Right renal pelvis (tissue), 4 donors: ENCODE measurements around the gene PLCH1. TPM values are rescaled to one million over a fixed set of nuclear protein-coding genes. Genes with fewer than 3 reads are reported as not detected.

Source experiments
- DNase-seq, 4 donors: peaks; one replicate each; pipeline ENCODE4 v3.0.0-alpha.2; 2013; ENCODE audit warnings: low read depth in 4 of 4, low spot score in 3 of 4, missing footprints in 1 of 4
- polyA plus RNA-seq, 4 donors: library from polyadenylated mRNA; unstranded; fragments of 120-200 nt; gene quantifications; one replicate each; pipeline ENCODE4 v1.2.1, GENCODE V29; 2013; ENCODE audit not compliant: insufficient read length in 4 of 4

Gene PLCH1
- polyA plus RNA-seq, 4 donors: 10.1 to 10.5 (median 10.3) TPM

DNA sequence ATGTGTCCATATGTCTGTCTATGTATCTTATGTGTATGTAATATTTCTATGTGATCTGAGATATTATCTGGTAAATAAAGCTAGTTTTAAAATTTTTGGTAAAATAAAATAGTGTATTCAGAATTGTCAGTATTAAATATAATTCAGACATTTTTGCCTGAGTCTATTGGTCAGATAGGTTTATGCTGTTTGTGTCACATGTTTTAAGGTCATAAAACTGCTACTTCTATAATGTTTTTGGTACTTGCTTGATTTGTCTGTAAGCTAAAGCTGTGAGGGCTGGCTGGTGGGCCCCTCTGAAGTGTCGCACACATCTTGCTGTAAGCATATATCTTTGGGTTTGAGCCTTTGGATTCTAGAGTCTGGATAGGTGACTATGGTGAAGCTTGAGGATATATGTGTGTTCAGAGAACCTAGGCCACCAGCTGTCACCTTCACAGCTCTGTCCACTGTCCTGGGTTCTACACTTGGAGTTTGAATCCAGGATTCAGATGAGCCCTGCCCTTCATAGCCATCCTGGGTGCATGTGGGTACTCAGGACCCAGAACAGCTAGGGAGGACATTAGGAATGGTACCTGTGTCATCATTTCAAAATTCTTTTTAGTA is 379.6 kb downstream of the PLCH1 start:
- no peak for DNase-seq

DNA sequence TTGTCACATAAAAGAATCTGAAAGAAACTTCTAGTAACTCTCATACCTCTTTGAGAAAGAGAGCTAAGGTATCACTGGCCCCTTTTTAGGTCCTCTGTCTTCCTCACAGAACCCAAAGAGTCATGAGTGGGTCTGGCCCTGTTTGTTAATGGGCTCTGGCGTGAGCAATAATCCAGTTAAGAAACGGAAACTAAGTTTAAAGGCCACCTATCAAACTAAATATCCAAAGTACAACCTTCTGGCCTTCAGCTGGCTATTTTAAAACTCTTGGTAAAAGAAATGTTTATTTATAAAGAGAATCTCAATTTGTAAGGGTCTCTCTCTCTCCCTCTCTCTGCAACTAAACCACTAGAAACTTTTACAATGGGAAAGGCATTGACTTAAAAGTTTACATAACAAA is 380.4 kb downstream of the PLCH1 start:
- no peak for DNase-seq

DNA sequence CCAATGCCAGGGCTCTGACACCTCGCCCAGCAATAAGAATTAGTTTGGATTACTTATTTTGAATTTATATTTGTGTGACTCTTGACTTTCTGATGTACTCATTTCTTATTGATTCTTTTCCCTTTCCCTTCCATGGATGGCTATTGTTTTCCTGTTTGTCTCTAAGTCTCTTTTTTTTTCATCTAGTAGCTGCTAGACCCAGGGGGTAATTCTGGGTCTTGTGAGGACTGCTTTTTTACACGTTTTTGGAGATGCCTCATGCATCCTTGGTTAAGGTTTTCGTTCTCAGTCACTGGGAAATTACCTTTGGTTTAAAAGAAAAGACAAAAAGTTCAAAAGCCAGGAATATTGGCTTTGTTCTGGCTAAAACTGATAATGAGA is 381.2 kb downstream of the PLCH1 start:
- DNase-seq: no peak

DNA sequence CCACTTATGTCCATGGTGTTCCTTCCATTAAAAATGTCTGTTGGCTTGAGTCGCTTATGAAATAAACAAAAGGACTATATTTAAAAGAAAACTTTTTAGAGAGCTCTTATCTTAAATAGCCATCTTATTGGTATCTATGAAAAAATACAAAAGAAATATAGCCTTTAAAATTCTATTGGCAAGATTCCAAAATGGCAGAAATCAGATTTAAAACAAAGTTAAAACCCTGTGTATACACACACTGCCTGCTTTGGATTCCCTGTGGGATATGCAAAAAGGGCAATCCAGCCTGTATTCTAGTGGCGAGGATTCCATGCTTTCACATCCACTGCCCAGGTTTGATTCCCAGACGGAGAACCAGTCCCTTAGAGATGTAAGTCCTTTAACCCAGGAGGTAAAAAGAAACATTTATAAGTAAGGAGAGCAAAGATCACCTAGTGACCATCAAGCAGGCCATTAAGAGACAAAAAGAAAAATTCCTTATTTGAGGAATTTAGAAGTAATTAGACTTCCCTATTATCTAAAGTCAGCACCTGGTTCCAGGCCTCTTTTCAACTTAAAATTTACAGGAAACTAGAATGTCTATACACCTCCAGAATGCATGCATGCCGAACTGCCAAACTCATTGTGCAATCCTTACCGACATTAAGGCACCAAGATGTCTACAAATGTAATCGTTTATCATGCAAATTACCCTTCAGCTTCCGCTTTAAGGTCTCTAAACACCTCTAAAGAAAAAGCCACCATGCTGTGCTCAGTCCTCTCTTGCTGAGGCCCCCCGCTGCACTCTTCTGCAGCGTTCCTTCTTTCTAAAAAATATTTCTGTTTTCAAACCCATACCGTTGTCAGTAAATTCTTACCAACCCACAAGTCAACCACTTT is 381.8 kb downstream of the PLCH1 start:
- no peak for DNase-seq

DNA sequence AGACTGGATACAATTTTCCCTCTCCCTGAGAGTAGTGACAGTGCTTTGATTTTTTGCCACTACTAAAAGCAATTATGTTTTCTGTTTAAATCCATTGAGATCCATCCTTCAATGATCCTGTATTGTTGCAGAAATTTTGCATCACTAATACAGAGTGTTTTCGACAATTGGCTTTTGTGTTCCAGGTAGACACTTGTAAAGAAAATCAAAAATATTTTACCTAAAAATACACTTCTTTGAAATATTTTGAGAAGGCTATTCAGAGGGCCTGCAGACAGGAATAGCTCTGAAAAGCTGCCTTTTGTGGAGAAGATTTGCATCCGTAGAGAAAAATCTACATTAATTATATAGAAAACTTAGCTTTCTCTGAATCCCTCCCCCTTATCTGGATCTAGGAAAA is 384.6 kb downstream of the PLCH1 start:
- no peak for DNase-seq

DNA sequence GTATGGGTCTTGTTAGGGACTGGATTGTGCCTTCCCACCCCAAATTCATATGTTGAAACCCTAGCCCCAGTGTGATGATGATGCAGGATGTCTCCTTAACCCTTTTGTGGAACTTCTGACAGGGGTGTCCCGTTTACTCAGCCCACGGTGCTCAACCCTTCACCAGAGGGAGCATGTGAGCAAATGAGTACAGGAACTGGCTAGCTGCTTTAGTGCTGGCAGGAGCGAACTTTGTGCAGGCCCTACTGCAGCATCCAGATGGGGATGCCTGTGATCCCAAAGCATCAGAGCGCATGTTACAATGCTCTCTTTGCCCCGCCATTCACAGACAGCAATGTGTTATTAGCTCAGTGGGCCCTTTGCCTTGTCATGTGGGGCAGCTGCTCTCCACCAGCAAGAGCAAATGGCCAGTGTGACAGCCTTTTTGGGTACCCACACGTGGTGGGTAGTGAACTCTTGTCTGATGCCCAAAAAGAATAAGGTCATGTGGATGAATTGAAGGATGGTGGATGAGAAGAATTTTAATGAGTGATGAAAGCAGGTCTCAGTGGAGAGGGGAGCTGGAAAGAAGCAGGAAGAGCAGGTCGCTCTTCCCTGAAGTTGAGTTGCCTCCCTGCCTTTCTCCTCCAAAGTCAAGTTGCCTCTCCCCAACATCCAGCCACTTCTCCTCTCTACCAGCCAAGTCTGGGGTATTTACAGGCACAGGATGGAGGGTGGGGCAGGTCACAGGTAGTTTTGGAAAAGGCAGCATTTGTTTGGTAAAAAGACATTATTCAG is 388.1 kb downstream of the PLCH1 start:
- DNase-seq: no peak

DNA sequence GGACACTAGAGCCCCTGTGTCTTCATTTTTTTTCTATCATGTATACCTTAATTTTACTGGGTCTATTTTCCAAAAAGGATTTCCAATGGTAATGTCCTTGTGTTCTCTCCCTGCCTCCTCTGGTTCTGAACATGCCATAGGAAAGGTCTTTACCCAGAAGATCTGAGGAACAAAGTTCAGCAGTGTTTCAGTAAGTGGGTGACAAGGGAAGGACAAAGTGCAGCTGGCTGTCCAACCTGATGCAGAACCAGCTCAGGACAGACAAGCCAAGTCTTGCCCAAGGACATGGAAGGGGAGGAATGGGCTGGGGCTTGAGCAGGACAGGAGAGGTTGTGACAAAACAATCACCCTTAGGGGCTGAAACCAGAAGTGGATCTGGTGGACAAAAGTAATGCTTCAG is 390.2 kb downstream of the PLCH1 start:
- no peak for DNase-seq

DNA sequence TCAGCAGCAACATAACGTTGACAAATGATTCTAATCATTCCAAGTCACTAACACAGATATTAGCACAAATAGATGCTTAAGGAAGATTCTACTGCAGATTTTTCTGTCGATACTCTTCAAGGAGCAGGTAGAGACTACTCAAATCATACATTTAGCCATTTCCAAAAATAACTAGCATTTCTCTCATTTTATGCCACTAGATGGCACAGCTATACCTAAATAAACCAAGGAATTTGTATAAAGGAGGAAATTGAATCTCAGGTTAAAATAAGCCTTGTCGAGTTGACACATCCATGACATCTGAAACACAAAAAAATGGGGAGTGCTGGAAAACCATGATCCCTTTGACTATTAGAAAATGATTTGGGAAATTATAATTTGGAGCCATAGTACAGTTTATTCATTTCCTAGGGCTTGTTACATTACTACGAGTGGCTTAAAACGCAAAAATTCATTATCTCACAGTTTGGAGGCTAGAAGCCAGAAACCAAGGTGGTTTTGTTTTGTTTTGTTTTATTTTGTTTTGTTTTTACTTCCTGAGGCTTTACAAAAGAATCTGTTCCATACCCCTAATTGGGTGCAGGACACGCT is 391.9 kb downstream of the PLCH1 start:
- peak in 3 of 4 donors; percentile 16 to 19 (median 18) for DNase-seq

DNA sequence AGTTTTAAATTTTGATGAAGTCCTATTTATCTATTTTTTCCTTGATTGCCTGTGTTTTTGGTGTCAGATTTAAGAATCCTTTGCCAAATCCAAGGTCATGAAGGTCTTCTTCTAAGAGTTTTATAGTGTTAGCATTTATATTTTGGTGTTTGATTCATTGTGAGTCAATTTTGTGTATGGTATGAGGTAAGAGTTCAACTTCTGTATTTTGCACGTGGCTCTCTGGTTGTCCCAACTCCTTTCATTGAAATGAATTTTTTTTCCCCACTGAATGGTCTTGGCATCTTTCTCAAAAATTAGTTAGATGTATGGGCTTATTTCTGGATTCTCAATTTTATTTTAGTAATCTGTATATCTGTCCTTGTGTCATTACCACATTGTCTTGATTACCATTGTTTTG is 394.3 kb downstream of the PLCH1 start:
- DNase-seq: no peak

DNA sequence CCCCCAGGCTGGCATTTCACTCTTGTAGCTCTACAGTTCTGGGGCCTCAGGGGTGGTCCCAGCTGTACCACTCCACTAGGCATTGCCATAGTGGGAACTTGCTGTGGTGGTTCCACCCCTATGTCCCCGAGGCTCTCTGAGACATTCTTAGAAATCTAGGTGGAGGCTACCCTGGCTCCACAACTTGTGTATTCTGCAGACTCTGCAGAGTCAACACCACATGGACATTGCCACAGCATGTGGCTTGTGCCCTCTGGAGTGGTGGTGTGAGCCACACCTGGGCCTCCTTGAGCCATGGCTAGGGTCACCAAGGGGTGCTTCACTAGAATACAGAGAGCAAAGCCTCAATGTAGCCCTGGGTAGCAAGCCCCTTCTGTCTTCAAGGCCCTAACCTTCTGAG is 397.0 kb downstream of the PLCH1 start:
- no peak for DNase-seq

DNA sequence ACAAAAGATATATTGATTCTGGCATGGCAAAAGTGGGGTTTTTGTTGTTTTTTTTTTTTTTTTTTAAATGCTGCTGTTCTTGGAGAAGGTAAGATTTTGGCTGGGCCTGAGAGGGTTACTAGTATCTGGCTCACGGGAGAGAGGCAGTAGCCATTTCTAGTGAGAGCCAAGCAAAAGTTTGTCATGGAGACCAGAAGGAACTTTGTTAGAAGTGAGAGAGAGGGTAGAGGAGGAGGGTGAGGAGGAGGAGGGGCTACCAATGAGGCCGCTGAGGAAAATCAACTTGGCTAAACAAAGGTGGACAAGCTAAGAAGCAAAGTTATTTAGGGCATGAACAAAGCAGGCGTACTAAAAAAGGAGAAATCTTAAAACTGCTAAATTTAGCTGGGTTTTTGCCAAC is 402.5 kb downstream of the PLCH1 start:
- no peak for DNase-seq

DNA sequence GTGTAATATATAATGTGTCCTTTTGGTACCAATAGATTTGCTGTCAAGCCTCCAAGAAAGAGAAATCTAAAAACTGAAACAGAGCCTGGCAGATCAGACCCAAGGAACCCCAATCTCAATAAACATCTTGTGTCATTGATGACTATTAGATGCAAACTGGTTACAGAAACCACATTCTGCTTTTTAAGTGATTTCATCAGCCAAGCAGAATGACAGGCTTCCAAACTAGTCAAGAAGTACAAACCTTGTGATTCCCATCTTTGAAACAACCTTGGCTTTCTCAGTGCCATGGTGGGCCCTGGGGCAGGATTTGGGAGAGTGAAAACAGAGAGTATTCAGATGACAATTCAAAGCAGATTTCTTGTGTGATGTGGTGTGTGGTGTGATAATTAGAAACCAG is 405.8 kb downstream of the PLCH1 start:
- DNase-seq: no peak

DNA sequence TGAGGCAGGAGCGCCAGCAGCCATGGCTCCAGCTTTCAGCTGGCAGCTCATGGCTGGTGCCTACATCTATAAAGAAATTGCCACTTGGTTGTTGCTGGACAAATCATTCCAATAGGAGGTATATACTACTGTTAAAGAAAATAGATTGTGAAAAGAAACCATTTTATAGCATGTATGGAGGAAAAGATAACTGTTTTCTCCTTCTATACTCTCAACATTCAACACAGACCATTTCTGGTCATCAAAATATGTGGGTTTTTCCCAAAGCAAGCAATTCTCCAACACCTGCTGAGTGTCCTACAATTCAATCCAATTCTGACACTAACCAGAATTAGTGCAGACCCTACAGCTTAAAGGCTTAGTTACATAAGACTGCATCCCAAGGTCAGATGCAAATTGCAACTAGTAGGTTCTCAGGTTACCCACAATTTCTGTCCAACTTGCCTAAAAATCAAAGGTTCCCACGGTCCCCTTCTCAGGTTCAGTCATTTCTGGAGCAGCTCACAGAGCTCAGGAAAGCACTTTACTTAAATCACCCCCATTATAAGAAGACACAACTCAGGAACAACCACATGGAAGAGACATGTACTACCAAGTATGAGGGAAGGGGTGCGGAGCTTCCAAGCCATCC is 409.0 kb downstream of the PLCH1 start:
- DNase-seq: no peak

DNA sequence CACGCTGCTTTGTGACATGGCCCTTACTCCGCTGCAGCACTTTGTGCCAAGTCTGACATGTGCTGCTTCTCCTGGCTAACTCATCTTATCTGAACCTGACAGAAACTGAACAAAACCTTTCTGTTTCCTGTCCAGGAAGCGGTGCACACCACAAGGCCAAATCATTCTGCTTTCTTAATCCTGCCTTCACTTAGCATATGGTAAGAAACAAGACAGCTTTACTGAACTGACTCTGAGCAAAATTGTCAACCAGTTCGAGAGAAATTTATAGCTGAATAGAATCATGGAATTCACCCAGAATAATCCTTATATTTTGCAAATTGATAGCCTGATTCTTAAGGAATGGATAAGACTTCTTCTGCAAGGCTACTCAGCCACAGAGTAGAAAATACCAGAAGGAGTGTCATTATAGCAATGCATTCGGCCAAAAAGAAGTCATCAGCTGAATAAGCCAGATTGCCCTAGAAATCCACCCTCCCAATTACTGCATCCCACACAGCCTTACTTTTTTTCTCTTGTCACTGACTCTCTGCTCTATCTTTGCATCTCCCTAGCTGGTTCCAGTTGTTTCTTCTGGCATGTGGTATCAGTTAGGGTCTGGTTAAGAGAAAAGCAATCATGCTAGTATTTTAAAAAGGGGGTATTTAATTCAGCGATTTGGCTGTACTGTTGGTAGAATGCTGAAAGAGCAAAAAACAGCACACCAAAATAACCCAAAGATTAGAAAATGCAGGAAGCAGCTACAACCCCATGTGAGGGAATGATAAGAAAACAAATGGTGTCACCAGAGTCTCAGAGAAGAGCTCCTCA is 409.8 kb downstream of the PLCH1 start:
- no peak for DNase-seq

DNA sequence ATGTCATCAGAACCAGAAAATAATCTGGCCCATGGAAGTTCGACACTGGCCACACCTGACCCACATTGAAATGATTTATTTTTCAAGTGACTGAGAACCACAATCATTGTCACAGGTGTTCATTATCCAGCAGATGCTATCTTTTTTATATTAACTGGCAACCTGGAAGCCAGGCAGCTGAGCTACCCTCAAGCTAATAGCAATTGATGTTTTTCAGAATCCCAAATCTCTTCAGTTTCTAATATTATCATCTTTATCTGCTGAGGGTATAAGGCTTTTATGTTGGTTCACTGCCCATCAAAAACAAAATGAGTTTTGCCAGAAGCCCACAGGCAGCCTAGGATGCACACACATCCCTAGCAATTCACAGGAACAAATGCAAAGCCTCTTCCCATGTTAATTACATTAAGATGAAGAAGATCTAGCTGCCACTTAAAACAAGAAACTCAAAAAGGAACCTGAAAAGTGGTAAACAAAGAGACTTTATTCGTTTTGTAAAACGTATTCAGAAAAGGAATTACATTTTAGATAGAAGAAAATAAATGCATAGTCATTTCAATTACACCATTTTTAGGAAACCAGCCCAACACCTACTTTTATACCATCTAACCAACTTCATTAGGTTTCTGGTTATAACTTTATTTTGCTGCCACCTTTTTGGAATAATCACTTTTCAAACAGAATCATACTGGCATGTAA is 410.5 kb downstream of the PLCH1 start:
- DNase-seq: no peak

DNA sequence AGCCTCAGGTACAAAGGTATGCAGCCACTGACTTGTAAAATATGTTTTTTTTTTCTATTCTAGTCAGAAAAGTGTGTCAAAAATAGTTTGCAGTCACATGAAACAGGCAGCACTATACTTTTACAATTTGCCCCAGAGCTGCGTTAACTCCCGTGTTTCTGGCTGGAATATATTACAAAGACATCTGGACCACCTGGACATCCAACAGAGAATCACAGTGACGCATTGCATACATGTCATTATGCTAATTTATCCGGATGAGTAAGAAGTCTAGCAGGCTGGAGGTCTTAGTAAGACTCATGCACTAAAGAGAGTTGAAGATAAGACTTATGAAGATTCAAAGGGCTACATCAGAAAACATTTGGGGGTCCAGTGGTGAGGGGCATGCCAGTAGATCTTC is 412.2 kb downstream of the PLCH1 start:
- DNase-seq: no peak

DNA sequence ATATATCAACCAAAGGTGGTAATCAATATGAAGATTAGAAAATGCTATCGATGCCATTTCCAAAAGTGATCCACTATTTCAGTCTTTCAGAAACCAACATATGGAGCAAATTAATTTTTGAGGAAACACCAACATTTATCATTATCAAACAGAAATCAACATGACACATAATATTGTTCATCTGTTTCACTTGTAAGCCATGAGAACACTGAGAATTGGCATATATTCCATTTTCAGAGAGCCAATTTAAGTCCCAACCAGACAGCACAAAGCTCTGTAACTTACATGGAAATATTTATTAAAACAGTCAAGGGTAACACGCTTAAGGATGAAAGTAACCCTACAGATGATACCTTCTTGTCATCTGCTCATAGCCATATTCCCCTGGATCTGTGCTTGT is 413.8 kb downstream of the PLCH1 start:
- no peak for DNase-seq

DNA sequence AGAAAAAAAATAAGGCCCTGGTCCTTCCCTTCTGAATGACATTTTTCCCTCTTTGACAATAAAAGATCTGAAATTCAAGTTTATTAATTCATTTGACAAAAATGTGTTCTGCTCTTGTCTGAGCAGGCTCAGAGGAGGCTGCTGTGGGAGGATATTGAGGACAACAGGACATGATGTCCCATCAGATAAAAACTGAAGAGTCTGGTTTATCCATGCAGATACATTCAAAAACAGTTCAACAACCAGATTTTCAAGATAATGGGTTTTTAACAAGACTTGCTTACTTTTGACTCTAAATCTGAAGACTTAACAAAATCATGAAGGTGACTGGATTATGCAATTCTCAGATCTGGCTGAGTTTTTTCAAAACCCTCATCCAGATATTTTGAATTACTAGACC is 414.5 kb downstream of the PLCH1 start:
- DNase-seq: no peak

DNA sequence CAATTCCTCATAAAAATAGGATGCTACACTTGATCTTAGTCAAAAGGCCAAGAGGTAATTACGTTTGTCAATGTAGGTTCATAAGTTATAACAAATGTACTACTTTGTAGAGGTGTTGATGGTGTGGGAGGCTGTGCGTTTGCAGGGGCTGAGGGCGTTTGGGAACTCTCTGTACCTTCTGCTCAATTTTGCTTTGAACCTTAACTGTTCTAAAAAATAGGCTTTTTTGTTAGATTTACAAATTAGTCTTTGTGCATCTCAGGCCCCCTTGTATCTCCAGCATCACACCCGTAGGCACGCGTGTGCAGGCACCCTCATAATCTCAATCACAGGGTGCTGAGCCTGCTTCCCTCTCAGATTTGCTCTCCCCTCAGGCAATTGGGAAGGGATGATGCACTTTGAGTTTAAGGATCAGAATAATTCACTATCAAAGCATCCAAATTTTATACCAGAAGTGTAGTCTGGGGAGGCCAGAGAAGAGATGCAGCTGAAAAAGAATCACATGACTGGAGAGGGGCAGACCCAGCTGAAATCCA is 415.3 kb downstream of the PLCH1 start:
- no peak for DNase-seq
